H9 (cell line): ENCODE results near the gene WDR54. TPM values are rescaled to one million over a fixed set of nuclear protein-coding genes. Genes with fewer than 3 reads are reported as not detected.
A peak's percentile ranks its signal among the peaks of the same experiment; 100 is the strongest.

ENCODE experiments used
- DNase-seq: peaks from one replicate; pipeline ENCODE4 v3.0.0-alpha.2; 2017
- H2AFZ ChIP-seq: one replicate; pipeline ENCODE4 v1.6.1; 2013; ENCODE audit warnings: mild to moderate bottlenecking, low read length, control low read depth, moderate library complexity
- H2AK5ac ChIP-seq: 2 replicates; pipeline ENCODE4 v1.6.1; 2013; ENCODE audit warnings: low read length, control low read depth, mixed read lengths; ENCODE audit not compliant: insufficient read length
- H2BK120ac ChIP-seq: one replicate; pipeline ENCODE4 v1.6.1; 2013; ENCODE audit warnings: low read depth, mild to moderate bottlenecking, low read length, control low read depth, inconsistent platforms; ENCODE audit not compliant: poor library complexity, severe bottlenecking
- H2BK12ac ChIP-seq: 2 replicates; pipeline ENCODE4 v1.6.1; 2013; ENCODE audit warnings: low read length, control low read depth, mixed read lengths, low read depth; ENCODE audit not compliant: insufficient read length
- H2BK15ac ChIP-seq: 2 replicates; pipeline ENCODE4 v1.6.1; 2013; ENCODE audit warnings: low read depth, low read length, control low read depth
- H2BK20ac ChIP-seq: one replicate; pipeline ENCODE4 v1.6.1; 2013; ENCODE audit warnings: low read depth, mild to moderate bottlenecking, low read length, control low read depth, inconsistent platforms; ENCODE audit not compliant: poor library complexity, severe bottlenecking
- H2BK5ac ChIP-seq: 2 replicates; pipeline ENCODE4 v1.6.1; 2013; ENCODE audit warnings: low read length, control low read depth, mixed read lengths; ENCODE audit not compliant: insufficient read length
- H3K14ac ChIP-seq: 2 replicates; pipeline ENCODE4 v1.6.1; 2013; ENCODE audit warnings: low read length, control low read depth; ENCODE audit not compliant: insufficient read depth
- H3K18ac ChIP-seq: 2 replicates; pipeline ENCODE4 v1.6.1; 2013; ENCODE audit warnings: low read depth, mild to moderate bottlenecking, mixed read lengths, low read length, control low read depth; ENCODE audit not compliant: insufficient read length
- H3K23ac ChIP-seq: 2 replicates; pipeline ENCODE4 v1.6.1; 2013; ENCODE audit warnings: low read length, control low read depth, mixed read lengths, low read depth; ENCODE audit not compliant: insufficient read length
- H3K23me2 ChIP-seq: 2 replicates; pipeline ENCODE4 v1.6.1; 2013; ENCODE audit warnings: low read depth, mild to moderate bottlenecking, mixed read lengths, low read length, control low read depth; ENCODE audit not compliant: insufficient read length, poor library complexity, severe bottlenecking
- H3K27ac ChIP-seq: 2 replicates; pipeline ENCODE4 v1.5.1; 2013; ENCODE audit warnings: low read length, control low read depth, mixed read lengths, low read depth; ENCODE audit not compliant: insufficient read length
- H3K27me3 ChIP-seq: 2 replicates; pipeline ENCODE4 v1.6.1; 2013; ENCODE audit warnings: low read length, control low read depth, inconsistent platforms; ENCODE audit not compliant: insufficient read depth
- H3K4ac ChIP-seq: 2 replicates; pipeline ENCODE4 v1.6.1; 2013; ENCODE audit warnings: low read depth, mild to moderate bottlenecking, control low read depth, inconsistent platforms, low read length, moderate library complexity
- H3K4me1 ChIP-seq: 2 replicates; pipeline ENCODE4 v1.6.1; 2013; ENCODE audit warnings: low read length, control low read depth, inconsistent platforms; ENCODE audit not compliant: insufficient read depth
- H3K4me2 ChIP-seq: 2 replicates; pipeline ENCODE4 v1.6.1; 2013; ENCODE audit warnings: low read length, control low read depth, mixed read lengths; ENCODE audit not compliant: insufficient read length, insufficient read depth
- H3K56ac ChIP-seq: 2 replicates; pipeline ENCODE4 v1.6.1; 2013; ENCODE audit warnings: low read depth, mild to moderate bottlenecking, mixed read lengths, low read length, control low read depth; ENCODE audit not compliant: insufficient read length
- H3K79me1 ChIP-seq: 2 replicates; pipeline ENCODE4 v1.6.1; 2013; ENCODE audit warnings: low read depth, mild to moderate bottlenecking, moderate library complexity, low read length, control low read depth, inconsistent platforms; ENCODE audit not compliant: insufficient read depth, poor library complexity, severe bottlenecking
- H3K79me2 ChIP-seq: 2 replicates; pipeline ENCODE4 v1.6.1; 2013; ENCODE audit warnings: low read length, control low read depth, inconsistent platforms; ENCODE audit not compliant: insufficient read depth
- H3K9ac ChIP-seq: 2 replicates; pipeline ENCODE4 v1.6.1; 2013; ENCODE audit warnings: low read length, control low read depth, mixed read lengths; ENCODE audit not compliant: insufficient read length; ENCODE audit errors: extremely low read depth
- H3K9me3 ChIP-seq: one replicate; pipeline ENCODE4 v1.6.1; 2013; ENCODE audit warnings: low read depth, low read length, inconsistent platforms; ENCODE audit not compliant: control insufficient read depth
- H3T11ph ChIP-seq: one replicate; pipeline ENCODE4 v1.6.1; 2013; ENCODE audit warnings: mild to moderate bottlenecking, low read length, control low read depth, inconsistent platforms
- H4K20me1 ChIP-seq: one replicate; pipeline ENCODE4 v1.6.1; 2013; ENCODE audit not compliant: control insufficient read depth, insufficient read length, insufficient read depth
- H4K5ac ChIP-seq: 2 replicates; pipeline ENCODE4 v1.6.1; 2013; ENCODE audit warnings: low read depth, mild to moderate bottlenecking, mixed read lengths, low read length, control low read depth; ENCODE audit not compliant: insufficient read length
- H4K8ac ChIP-seq: replicated peaks from 2 replicates; pipeline ENCODE4 v1.6.1; 2013; ENCODE audit warnings: low read length, control low read depth, mixed read lengths, low read depth; ENCODE audit not compliant: insufficient read length
- H4K91ac ChIP-seq: 2 replicates; pipeline ENCODE4 v1.6.1; 2013; ENCODE audit warnings: low read depth, mild to moderate bottlenecking, moderate library complexity, mixed read lengths, low read length, control low read depth; ENCODE audit not compliant: insufficient read length
- H3K27ac Mint-ChIP-seq, 3 experiments: 2 replicates in 2 of 3; 3 replicates in 1 of 3; pipeline ENCODE4 v1.8.0; 2020 to 2021; ENCODE audit warnings: mixed read lengths in 3 of 3, mild to moderate bottlenecking in 1 of 3, moderate library complexity in 1 of 3
- H3K27me3 Mint-ChIP-seq: 2 replicates; pipeline ENCODE4 v1.8.0; 2021; ENCODE audit warnings: low read depth, mild to moderate bottlenecking, moderate library complexity, mixed read lengths
- H3K36me3 Mint-ChIP-seq, 3 experiments: 2 replicates in 2 of 3; 3 replicates in 1 of 3; pipeline ENCODE4 v1.8.0; 2020 to 2021; ENCODE audit warnings: low read depth in 3 of 3, mixed read lengths in 3 of 3; ENCODE audit not compliant: insufficient read depth in 1 of 3
- H3K4me1 Mint-ChIP-seq, 2 experiments: 2 replicates each; pipeline ENCODE4 v1.8.0; 2020; ENCODE audit warnings: mixed read lengths in 2 of 2
- H3K4me3 Mint-ChIP-seq, 2 experiments: 2 replicates in 1 of 2; 3 replicates in 1 of 2; pipeline ENCODE4 v1.8.0; 2020 to 2021; ENCODE audit warnings: mild to moderate bottlenecking in 2 of 2, mixed read lengths in 2 of 2, moderate library complexity in 1 of 2
- H3K9me3 Mint-ChIP-seq, 2 experiments: 2 replicates in 1 of 2; 3 replicates in 1 of 2; pipeline ENCODE4 v1.8.0; 2020; ENCODE audit warnings: mild to moderate bottlenecking in 2 of 2, mixed read lengths in 2 of 2, moderate library complexity in 1 of 2
- WGBS: extraction: QIAGEN DNeasy Blood & Tissue Kit; methylation state at CpG from one replicate; pipeline ENCODE4 v1.1.7; 2013; ENCODE audit warnings: missing lambda C conversion rate, low lambda C conversion rate, mixed read lengths; ENCODE audit not compliant: insufficient read length; ENCODE audit errors: extremely low coverage; 5-methylcytosine and 5-hydroxymethylcytosine counted together
- total RNA-seq: library from RNA; stranded (reverse); gene quantifications from 2 replicates; pipeline ENCODE4 v1.2.1, GENCODE V29; 2021
- TF ChIP-seq, protein P1 (sequence below): fragments of 200-600 bp; sonication (generic); conservative IDR thresholded peaks from 3 replicates; pipeline ENCODE4 v1.8.0; 2021; ENCODE audit warnings: antibody characterized with exemption, mild to moderate bottlenecking

Gene WDR54
- total RNA-seq, 1 experiment from 2014 or later: 66.4 TPM

GRCh38 chr2:74425523-74425922, 4.0 kb downstream of the WDR54 start:
- H3K27ac ChIP-seq: no peak overlapping the region
- no peak overlapping the region for H3K14ac ChIP-seq
- peaks cover 32 to 66% (median 63%) of the 10 kb centered on the region in 3 experiments for H3K36me3 Mint-ChIP-seq
- DNase-seq: no peak
- TF ChIP-seq, protein P1, sequence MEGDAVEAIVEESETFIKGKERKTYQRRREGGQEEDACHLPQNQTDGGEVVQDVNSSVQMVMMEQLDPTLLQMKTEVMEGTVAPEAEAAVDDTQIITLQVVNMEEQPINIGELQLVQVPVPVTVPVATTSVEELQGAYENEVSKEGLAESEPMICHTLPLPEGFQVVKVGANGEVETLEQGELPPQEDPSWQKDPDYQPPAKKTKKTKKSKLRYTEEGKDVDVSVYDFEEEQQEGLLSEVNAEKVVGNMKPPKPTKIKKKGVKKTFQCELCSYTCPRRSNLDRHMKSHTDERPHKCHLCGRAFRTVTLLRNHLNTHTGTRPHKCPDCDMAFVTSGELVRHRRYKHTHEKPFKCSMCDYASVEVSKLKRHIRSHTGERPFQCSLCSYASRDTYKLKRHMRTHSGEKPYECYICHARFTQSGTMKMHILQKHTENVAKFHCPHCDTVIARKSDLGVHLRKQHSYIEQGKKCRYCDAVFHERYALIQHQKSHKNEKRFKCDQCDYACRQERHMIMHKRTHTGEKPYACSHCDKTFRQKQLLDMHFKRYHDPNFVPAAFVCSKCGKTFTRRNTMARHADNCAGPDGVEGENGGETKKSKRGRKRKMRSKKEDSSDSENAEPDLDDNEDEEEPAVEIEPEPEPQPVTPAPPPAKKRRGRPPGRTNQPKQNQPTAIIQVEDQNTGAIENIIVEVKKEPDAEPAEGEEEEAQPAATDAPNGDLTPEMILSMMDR: no peak
- WGBS: no CpG with 5 or more reads among the region's 7 CpGs
- H3K18ac ChIP-seq: no peak overlapping the region
- H3T11ph ChIP-seq: no peak overlapping the region
- H4K91ac ChIP-seq: no peak overlapping the region
- no peak overlapping the region for H3K23ac ChIP-seq
- no peaks in the 10 kb centered on the region for H3K79me2 ChIP-seq
- H3K56ac ChIP-seq: no peak overlapping the region
- no peak overlapping the region for H3K4me2 ChIP-seq
- no peaks in the 10 kb centered on the region for H3K79me1 ChIP-seq
- no peak overlapping the region for H4K5ac ChIP-seq
- peak overlapping the region; percentile 44 to 88 (median 76); a peak in 4 of 7 replicates for H3K27ac Mint-ChIP-seq
- H2BK5ac ChIP-seq: no peak overlapping the region
- peaks cover 11 to 14% of the 10 kb centered on the region in 2 experiments for H3K4me1 Mint-ChIP-seq
- H3K4me1 ChIP-seq: no peaks in the 10 kb centered on the region
- no peak overlapping the region for H2AFZ ChIP-seq
- H3K9me3 ChIP-seq: no peaks in the 10 kb centered on the region
- H3K9me3 Mint-ChIP-seq: no peaks in the 10 kb centered on the region; a peak in 2 of 5 replicates
- peaks cover 9% of the 10 kb centered on the region for H3K23me2 ChIP-seq
- H2BK20ac ChIP-seq: no peak overlapping the region
- no peak overlapping the region for H4K8ac ChIP-seq
- H3K9ac ChIP-seq: no peak overlapping the region
- no peaks in the 10 kb centered on the region for H3K27me3 ChIP-seq
- peak overlapping the region in 1 of 2 experiments; percentile 13; a peak in 1 of 5 replicates for H3K4me3 Mint-ChIP-seq
- peaks cover 18% of the 10 kb centered on the region for H3K27me3 Mint-ChIP-seq
- no peak overlapping the region for H2AK5ac ChIP-seq
- no peak overlapping the region for H3K4ac ChIP-seq
- no peak overlapping the region for H2BK12ac ChIP-seq
- H2BK15ac ChIP-seq: no peak overlapping the region
- no peaks in the 10 kb centered on the region for H4K20me1 ChIP-seq
- no peak overlapping the region for H2BK120ac ChIP-seq
